H1 (cell line): ENCODE measurements around the gene PLCB1. TPM values are rescaled to one million over a fixed set of nuclear protein-coding genes. Genes with fewer than 3 reads are reported as not detected.

Experiments
- CTCF ChIA-PET: fragments of 300-600 bp; sonication (Branson Sonifier 250); formaldehyde crosslinking; loops from one replicate; lab custom pipeline; 2021; ENCODE audit not compliant: partially characterized antibody; lab: Charles Lee
- POLR2A ChIA-PET: fragments of 300-600 bp; sonication (Branson Sonifier 250); formaldehyde crosslinking; loops from one replicate; lab custom pipeline; 2021; ENCODE audit warnings: inconsistent platforms; ENCODE audit not compliant: partially characterized antibody; lab: Charles Lee
- DNase-seq, 2 experiments: peaks; one replicate each; pipeline versions ENCODE4 v3.0.0 to v3.0.0-alpha.2; 2010 to 2022; ENCODE audit warnings: low spot score in 2 of 2, low read depth in 1 of 2, mixed read lengths in 1 of 2
- FAIRE-seq: peaks from 2 replicates; lab custom pipeline; 2011; peaks lifted over from hg19 to GRCh38; lab: Jason Lieb, UNC
- H2AFZ ChIP-seq: 2 replicates; pipeline ENCODE4 v1.8.1; 2012; ENCODE audit warnings: low read length, inconsistent platforms
- H2AK5ac ChIP-seq: 2 replicates; pipeline ENCODE4 v1.6.1; 2013; ENCODE audit warnings: low read depth, low read length
- H2BK120ac ChIP-seq: replicated peaks from 2 replicates; pipeline ENCODE3; 2013; ENCODE audit warnings: low read depth, low read length, inconsistent platforms
- H2BK12ac ChIP-seq: 2 replicates; pipeline ENCODE4 v1.6.1; 2013; ENCODE audit warnings: low read depth, low read length
- H2BK15ac ChIP-seq: 2 replicates; pipeline ENCODE4 v1.6.1; 2013; ENCODE audit warnings: low read length
- H2BK20ac ChIP-seq: 2 replicates; pipeline ENCODE4 v1.6.1; 2013; ENCODE audit warnings: low read length
- H2BK5ac ChIP-seq: 2 replicates; pipeline ENCODE4 v1.6.1; 2013; ENCODE audit warnings: low read depth, low read length
- H3K14ac ChIP-seq: 2 replicates; pipeline ENCODE4 v1.6.1; 2013; ENCODE audit warnings: inconsistent platforms; ENCODE audit not compliant: insufficient read length
- H3K18ac ChIP-seq: 2 replicates; pipeline ENCODE4 v1.6.1; 2013; ENCODE audit warnings: low read length; ENCODE audit errors: extremely low read depth
- H3K23ac ChIP-seq: 2 replicates; pipeline ENCODE4 v1.6.1; 2013; ENCODE audit warnings: inconsistent platforms; ENCODE audit not compliant: insufficient read length
- H3K23me2 ChIP-seq: 2 replicates; pipeline ENCODE4 v1.6.1; 2013; ENCODE audit warnings: low read depth, low read length
- H3K27ac ChIP-seq: 2 replicates; pipeline ENCODE4 v1.6.1; 2011; ENCODE audit warnings: low read depth, low read length, inconsistent platforms
- H3K27me3 ChIP-seq, 4 experiments: replicated peaks in 1 of 4; 1 replicate in 1 of 4; 2 replicates in 3 of 4; pipeline versions ENCODE4 v1.6.1 to v1.8.1; 2011 to 2013; ENCODE audit warnings: low read length in 3 of 4, mild to moderate bottlenecking in 3 of 4, inconsistent platforms in 2 of 4, mixed read lengths in 2 of 4, moderate library complexity in 1 of 4; ENCODE audit not compliant: control insufficient read depth in 3 of 4, insufficient read depth in 3 of 4; ENCODE audit errors: extremely low read depth in 1 of 4
- H3K36me3 ChIP-seq, 4 experiments: 2 replicates each; pipeline versions ENCODE4 v1.6.1 to v1.8.1; 2011 to 2013; ENCODE audit warnings: mild to moderate bottlenecking in 4 of 4, low read length in 3 of 4, moderate library complexity in 2 of 4, control low read depth in 1 of 4, inconsistent platforms in 1 of 4; ENCODE audit not compliant: insufficient read depth in 4 of 4, control insufficient read depth in 2 of 4
- H3K4ac ChIP-seq: replicated peaks from 2 replicates; pipeline ENCODE3; 2013; ENCODE audit warnings: low read length, low read depth, mixed read lengths, inconsistent platforms; ENCODE audit not compliant: insufficient read length
- H3K4me1 ChIP-seq, 4 experiments: replicated peaks in 1 of 4; 1 replicate in 1 of 4; 2 replicates in 3 of 4; pipeline versions ENCODE4 v1.6.1 to v1.8.1; 2011 to 2013; ENCODE audit warnings: low read length in 3 of 4, inconsistent platforms in 2 of 4, mixed read lengths in 1 of 4; ENCODE audit not compliant: insufficient read depth in 4 of 4, control insufficient read depth in 3 of 4
- H3K4me2 ChIP-seq, 2 experiments: 2 replicates each; pipeline versions ENCODE4 v1.6.1 to v1.8.1; 2011 to 2013; ENCODE audit warnings: low read depth in 2 of 2, low read length in 2 of 2, control low read depth in 1 of 2, inconsistent platforms in 1 of 2, mild to moderate bottlenecking in 1 of 2; ENCODE audit not compliant: insufficient read depth in 1 of 2
- H3K4me3 ChIP-seq, 4 experiments: fragments of 200-600, 300-600 bp in 1 of 4; sonication (generic), shearing (Covaris generic), sonication (Bioruptor Twin) in 1 of 4; 2 replicates each; pipeline versions ENCODE4 v1.5.1 to v1.8.1; 2011 to 2016; ENCODE audit warnings: low read length in 4 of 4, low read depth in 3 of 4, control low read depth in 2 of 4, inconsistent platforms in 2 of 4, mild to moderate bottlenecking in 2 of 4, mixed read lengths in 1 of 4, moderate library complexity in 1 of 4; ENCODE audit not compliant: insufficient read depth in 2 of 4; ENCODE audit errors: extremely low read depth in 1 of 4
- H3K56ac ChIP-seq: replicated peaks from 2 replicates; pipeline ENCODE3; 2013; ENCODE audit warnings: low read depth, mild to moderate bottlenecking, mixed read lengths, low read length, inconsistent platforms; ENCODE audit not compliant: insufficient read length
- H3K79me1 ChIP-seq: 2 replicates; pipeline ENCODE4 v1.6.1; 2013; ENCODE audit warnings: low read depth, low read length, control low read depth
- H3K79me2 ChIP-seq, 2 experiments: 2 replicates each; pipeline versions ENCODE4 v1.6.1 to v1.8.1; 2012 to 2013; ENCODE audit warnings: low read length in 2 of 2, mild to moderate bottlenecking in 2 of 2, inconsistent platforms in 1 of 2; ENCODE audit not compliant: insufficient read depth in 2 of 2, control insufficient read depth in 1 of 2
- H3K9ac ChIP-seq, 4 experiments: replicated peaks in 1 of 4; 1 replicate in 1 of 4; 2 replicates in 3 of 4; pipeline versions ENCODE4 v1.6.1 to v1.8.1; 2011 to 2013; ENCODE audit warnings: low read depth in 3 of 4, low read length in 3 of 4, control low read depth in 2 of 4, mild to moderate bottlenecking in 2 of 4, moderate library complexity in 2 of 4, inconsistent platforms in 1 of 4; ENCODE audit errors: extremely low read depth in 1 of 4
- H3K9me3 ChIP-seq, 2 experiments: 2 replicates each; pipeline versions ENCODE4 v1.6.1 to v1.8.1; 2012 to 2013; ENCODE audit warnings: mild to moderate bottlenecking in 2 of 2, moderate library complexity in 2 of 2, control low read depth in 1 of 2, inconsistent platforms in 1 of 2, low read depth in 1 of 2, low read length in 1 of 2, mixed read lengths in 1 of 2; ENCODE audit not compliant: insufficient read depth in 2 of 2
- H4K20me1 ChIP-seq, 2 experiments: replicated peaks in 1 of 2; 2 replicates each; pipeline versions ENCODE3 to v1.8.1; 2011 to 2013; ENCODE audit warnings: inconsistent platforms in 2 of 2, low read length in 2 of 2, mild to moderate bottlenecking in 1 of 2; ENCODE audit not compliant: insufficient read depth in 2 of 2, control insufficient read depth in 1 of 2
- H4K5ac ChIP-seq: 2 replicates; pipeline ENCODE4 v1.6.1; 2013; ENCODE audit warnings: low read length, low read depth, mixed read lengths, inconsistent platforms; ENCODE audit not compliant: insufficient read length
- H4K8ac ChIP-seq: 2 replicates; pipeline ENCODE4 v1.8.0; 2013; ENCODE audit warnings: mild to moderate bottlenecking, moderate library complexity, low read length, inconsistent platforms; ENCODE audit not compliant: insufficient read depth; ENCODE audit errors: extremely low read depth
- H4K91ac ChIP-seq: replicated peaks from 2 replicates; pipeline ENCODE3; 2013; ENCODE audit warnings: low read length, mixed read lengths, inconsistent platforms; ENCODE audit not compliant: insufficient read length
- CBX5 ChIP-seq: fragments of 300-800, 300-1000 bp; sonication (generic); IDR thresholded peaks from 2 replicates; pipeline ENCODE4 v1.7.1; 2016; ENCODE audit warnings: antibody characterized with exemption, low read length, low read depth
- EZH2 ChIP-seq: fragments of 200-600 bp; sonication (generic); IDR thresholded peaks from 2 replicates; pipeline ENCODE4 v1.7.1; 2012; ENCODE audit warnings: low read depth, mild to moderate bottlenecking, moderate library complexity, low read length, inconsistent platforms; ENCODE audit not compliant: severe bottlenecking
- GTF2F1 ChIP-seq: IDR thresholded peaks from 2 replicates; pipeline ENCODE4 v1.6.1; 2012; ENCODE audit warnings: low read depth, low read length, improper control_type of control experiment, borderline replicate concordance
- NRF1 ChIP-seq: IDR thresholded peaks from 2 replicates; pipeline ENCODE4 v1.6.1; 2011; ENCODE audit warnings: mild to moderate bottlenecking, low read depth, low read length, improper control_type of control experiment
- POLR2A ChIP-seq, 2 experiments: IDR thresholded peaks; 1 replicate in 1 of 2; 2 replicates in 1 of 2; pipeline ENCODE4 v1.6.1; 2011; ENCODE audit warnings: low read depth in 2 of 2, low read length in 2 of 2, mild to moderate bottlenecking in 2 of 2; ENCODE audit errors: control extremely low read depth in 1 of 2
- POLR2AphosphoS5 ChIP-seq: IDR thresholded peaks from 2 replicates; pipeline ENCODE4 v1.6.1; 2011; ENCODE audit warnings: low read depth, low read length
- SUZ12 ChIP-seq: fragments of 200-600 bp; sonication (generic); IDR thresholded peaks from 2 replicates; pipeline ENCODE4 v1.6.1; 2012; ENCODE audit warnings: mild to moderate bottlenecking, inconsistent platforms, low read length, moderate library complexity, mixed read lengths
- TCF12 ChIP-seq: IDR thresholded peaks from 2 replicates; pipeline ENCODE4 v1.6.1; 2011; ENCODE audit warnings: low read depth, mild to moderate bottlenecking, low read length
- WGBS, 2 experiments: shearing (Covaris generic) in 1 of 2; methylation state at CpG; one replicate each; pipeline versions ENCODE4 v1.1.6 to v1.1.7; 2013 to 2015; ENCODE audit warnings: low lambda C conversion rate in 2 of 2, mixed read lengths in 2 of 2, inconsistent platforms in 1 of 2, low coverage in 1 of 2, missing lambda C conversion rate in 1 of 2; ENCODE audit not compliant: insufficient replicate concordance in 2 of 2, insufficient coverage in 1 of 2, insufficient read length in 1 of 2; ENCODE audit errors: extremely low coverage in 1 of 2, missing lambda C conversion rate in 1 of 2; 5-methylcytosine and 5-hydroxymethylcytosine counted together
- polyA plus RNA-seq, 7 experiments: library from polyadenylated mRNA; depleted of rRNA in 3 of 7; stranded (reverse) in 5 of 7; unstranded in 2 of 7; fragments of >200 nt in 5 of 7; fragments of 200-250 nt in 2 of 7; gene quantifications; 1 replicate in 5 of 7; 2 replicates in 1 of 7; 4 replicates in 1 of 7; pipeline versions ENCODE4 v1.2.1 to v1.2.3, GENCODE V29; 2011 to 2013; ENCODE audit warnings: missing spikeins in 2 of 7, mixed read lengths in 2 of 7
- total RNA-seq: library from RNA; stranded (reverse); fragmentation: NEBNext Ultra II Directional; extraction: Animal tissue kit (Norgen Biotek cat#: 25700); gene quantifications from 2 replicates; pipeline ENCODE4 v1.2.1, GENCODE V29; 2021
- TF ChIP-seq, protein P1 (sequence below): IDR thresholded peaks from 2 replicates; pipeline ENCODE4 v1.6.1; 2012; ENCODE audit warnings: low read length, inconsistent platforms
- TF ChIP-seq, protein P2 (sequence below), 3 experiments: IDR thresholded peaks; 1 replicate in 2 of 3; 2 replicates in 1 of 3; pipeline versions ENCODE4 v1.5.1 to v1.6.1; 2011; ENCODE audit warnings: low read length in 3 of 3, mild to moderate bottlenecking in 3 of 3, inconsistent platforms in 2 of 3, low read depth in 1 of 3, moderate library complexity in 1 of 3; ENCODE audit not compliant: insufficient read depth in 1 of 3; ENCODE audit errors: control extremely low read depth in 1 of 3

Gene PLCB1
- total and polyA plus RNA-seq, 2 of the 8 experiments (the other 6 are each of a cell fraction or from before 2014, with no cell fraction given): 2.6 to 9.1 TPM

DNA sequence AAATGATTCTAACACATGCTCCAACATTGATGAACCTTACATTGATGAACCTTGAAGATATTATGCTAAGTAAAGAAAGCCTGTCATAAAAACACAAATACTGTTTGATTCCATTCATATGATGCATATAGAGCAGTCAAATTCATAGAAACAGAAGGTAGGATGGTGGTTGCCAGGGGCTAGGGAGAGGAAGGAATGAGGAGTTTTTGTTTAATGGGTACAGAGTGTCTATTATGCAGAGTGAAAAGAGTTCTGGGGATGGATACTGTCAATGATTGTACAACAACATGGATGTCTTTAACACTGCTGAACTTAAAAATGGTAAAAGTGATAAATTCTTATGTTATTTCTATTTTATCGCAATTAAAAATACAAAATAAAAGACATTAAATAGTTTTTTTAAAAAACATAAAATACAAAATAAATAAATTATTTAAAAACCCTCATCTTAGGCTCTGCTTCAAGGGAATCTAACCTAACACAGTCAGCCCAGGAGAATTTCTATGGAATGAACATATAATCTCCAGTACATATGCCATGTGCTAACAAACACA lies 451.0 kb downstream of the PLCB1 start:
- H2AK5ac ChIP-seq: no peak overlapping the region
- H3K4me2 ChIP-seq: no peak overlapping the region
- H3K56ac ChIP-seq: no peak overlapping the region
- ChIA-PET POLR2A (interaction anchor here (0.7 kb wide), 1 partner anchor 20 kb away, joined by 3 read pairs; no protein-coding TSS in a partner anchor), CTCF (no interaction called here)
- H3K14ac ChIP-seq: no peak overlapping the region
- H2AFZ ChIP-seq: no peak overlapping the region; the same call in 1 of the 2 replicates
- DNase-seq (no peak), FAIRE-seq (no peak)
- no peaks in the 10 kb centered on the region for H3K79me2 ChIP-seq
- H4K20me1 ChIP-seq: no peaks in the 10 kb centered on the region
- H3K27ac ChIP-seq: no peak overlapping the region
- no peak overlapping the region for H2BK15ac ChIP-seq
- no peak overlapping the region for H4K5ac ChIP-seq
- H2BK20ac ChIP-seq: no peak overlapping the region
- no peak overlapping the region for H3K4ac ChIP-seq
- no peaks in the 10 kb centered on the region; the same call in 1 of the 2 replicates for H3K23me2 ChIP-seq
- peaks cover 0 to 4% (median under 1%) of the 10 kb centered on the region in 4 experiments; a peak in 2 of 7 replicates for H3K4me1 ChIP-seq
- H2BK5ac ChIP-seq: no peak overlapping the region
- no peak overlapping the region for H3K9ac ChIP-seq
- H3K4me3 ChIP-seq: no peak overlapping the region
- no peak overlapping the region for H2BK120ac ChIP-seq
- no peaks in the 10 kb centered on the region for H3K27me3 ChIP-seq
- H3K23ac ChIP-seq: no peak overlapping the region
- H3K79me1 ChIP-seq: no peaks in the 10 kb centered on the region
- H3K18ac ChIP-seq: no peak overlapping the region
- no peak overlapping the region for H4K91ac ChIP-seq
- WGBS, 2 experiments: 100% methylated on average over 1 of the region's 1 CpG; no CpG with 5 or more reads in 1 of the 2 experiments
- no peaks in the 10 kb centered on the region for H3K36me3 ChIP-seq
- no peak overlapping the region for H2BK12ac ChIP-seq
- no peaks in the 10 kb centered on the region for H3K9me3 ChIP-seq
- no peak overlapping the region for H4K8ac ChIP-seq
- TF ChIP-seq SUZ12: no peak
- no peak for TF ChIP-seq GTF2F1
- TF ChIP-seq POLR2AphosphoS5: no peak
- TF ChIP-seq TCF12: no peak
- TF ChIP-seq, protein P1, sequence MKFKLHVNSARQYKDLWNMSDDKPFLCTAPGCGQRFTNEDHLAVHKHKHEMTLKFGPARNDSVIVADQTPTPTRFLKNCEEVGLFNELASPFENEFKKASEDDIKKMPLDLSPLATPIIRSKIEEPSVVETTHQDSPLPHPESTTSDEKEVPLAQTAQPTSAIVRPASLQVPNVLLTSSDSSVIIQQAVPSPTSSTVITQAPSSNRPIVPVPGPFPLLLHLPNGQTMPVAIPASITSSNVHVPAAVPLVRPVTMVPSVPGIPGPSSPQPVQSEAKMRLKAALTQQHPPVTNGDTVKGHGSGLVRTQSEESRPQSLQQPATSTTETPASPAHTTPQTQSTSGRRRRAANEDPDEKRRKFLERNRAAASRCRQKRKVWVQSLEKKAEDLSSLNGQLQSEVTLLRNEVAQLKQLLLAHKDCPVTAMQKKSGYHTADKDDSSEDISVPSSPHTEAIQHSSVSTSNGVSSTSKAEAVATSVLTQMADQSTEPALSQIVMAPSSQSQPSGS: no peak
- no peak for TF ChIP-seq EZH2
- no peak for TF ChIP-seq NRF1
- TF ChIP-seq, protein P2, sequence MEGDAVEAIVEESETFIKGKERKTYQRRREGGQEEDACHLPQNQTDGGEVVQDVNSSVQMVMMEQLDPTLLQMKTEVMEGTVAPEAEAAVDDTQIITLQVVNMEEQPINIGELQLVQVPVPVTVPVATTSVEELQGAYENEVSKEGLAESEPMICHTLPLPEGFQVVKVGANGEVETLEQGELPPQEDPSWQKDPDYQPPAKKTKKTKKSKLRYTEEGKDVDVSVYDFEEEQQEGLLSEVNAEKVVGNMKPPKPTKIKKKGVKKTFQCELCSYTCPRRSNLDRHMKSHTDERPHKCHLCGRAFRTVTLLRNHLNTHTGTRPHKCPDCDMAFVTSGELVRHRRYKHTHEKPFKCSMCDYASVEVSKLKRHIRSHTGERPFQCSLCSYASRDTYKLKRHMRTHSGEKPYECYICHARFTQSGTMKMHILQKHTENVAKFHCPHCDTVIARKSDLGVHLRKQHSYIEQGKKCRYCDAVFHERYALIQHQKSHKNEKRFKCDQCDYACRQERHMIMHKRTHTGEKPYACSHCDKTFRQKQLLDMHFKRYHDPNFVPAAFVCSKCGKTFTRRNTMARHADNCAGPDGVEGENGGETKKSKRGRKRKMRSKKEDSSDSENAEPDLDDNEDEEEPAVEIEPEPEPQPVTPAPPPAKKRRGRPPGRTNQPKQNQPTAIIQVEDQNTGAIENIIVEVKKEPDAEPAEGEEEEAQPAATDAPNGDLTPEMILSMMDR (IDR thresholded peaks at IDR 0.05; ENCODE audit: control extremely low read depth in 1 of 3, insufficient read depth in 1 of 3, low read depth in 1 of 3, low read length in 3 of 3): no peak
- TF ChIP-seq POLR2A (IDR thresholded peaks at IDR 0.05; ENCODE audit: control extremely low read depth in 1 of 2, low read depth in 2 of 2, low read length in 2 of 2): no peak
- no peak for TF ChIP-seq CBX5
